Psoas muscle (tissue), 8 donors: ENCODE results near the gene SMC2. TPM values are rescaled to one million over a fixed set of nuclear protein-coding genes. Genes with fewer than 3 reads are reported as not detected.

Source experiments
- ATAC-seq, 4 donors: fragments of 200-7000 bp; cut with Tn5 transposase; one replicate each; pipeline ENCODE4 v1.9.1; 2020; ENCODE audit warnings: moderate library complexity in 3 of 4, mild to moderate bottlenecking in 2 of 4
- DNase-seq, 2 donors: peaks; one replicate each; pipeline ENCODE4 v3.0.0-alpha.2; 2020
- H3K27ac ChIP-seq: fragments of 200-600 bp; one replicate; pipeline ENCODE4 v1.8.0; 2022
- H3K27me3 ChIP-seq, 3 donors: fragments of 200-600 bp in 1 of 3; one replicate each; pipeline versions ENCODE4 v1.6.1 to v1.8.0; 2013 to 2022; ENCODE audit warnings: low read length in 2 of 3, mild to moderate bottlenecking in 2 of 3, moderate library complexity in 1 of 3; ENCODE audit not compliant: insufficient read depth in 3 of 3
- H3K36me3 ChIP-seq, 2 donors: fragments of 200-600 bp in 1 of 2; one replicate each; pipeline versions ENCODE4 v1.6.1 to v1.8.0; 2013 to 2022; ENCODE audit warnings: low read depth in 1 of 2, mild to moderate bottlenecking in 1 of 2, moderate library complexity in 1 of 2; ENCODE audit not compliant: insufficient read depth in 1 of 2
- H3K4me1 ChIP-seq: fragments of 200-600 bp; one replicate; pipeline ENCODE4 v1.8.0; 2022
- H3K4me3 ChIP-seq: fragments of 200-600 bp; one replicate; pipeline ENCODE4 v1.8.0; 2022; ENCODE audit warnings: mild to moderate bottlenecking
- H3K9me3 ChIP-seq: fragments of 200-600 bp; one replicate; pipeline ENCODE4 v1.8.0; 2022
- WGBS, 3 donors: extraction: QIAGEN DNeasy Blood & Tissue Kit; methylation state at CpG; one replicate each; pipeline versions ENCODE4 v1.1.6 to v1.1.7; 2013; 5-methylcytosine and 5-hydroxymethylcytosine counted together
- intact Hi-C, 2 donors: fragments of 100-400 bp; cut with DNase I; formaldehyde crosslinking; loops; one replicate each; pipeline versions ENCODE4 v1.11.0 to v1.14.2; 2022
- polyA plus RNA-seq, 3 donors: library from polyadenylated mRNA; stranded (reverse); fragments of 200-250 nt; gene quantifications; one replicate each; pipeline ENCODE4 v1.2.3, GENCODE V29; 2013
- total RNA-seq, 4 donors: library from RNA; stranded (reverse); fragmentation: NEBNext Ultra II Directional in 2 of 4; extraction: Animal tissue kit (Norgen Biotek cat#: 25700) in 2 of 4; gene quantifications; one replicate each; pipeline versions ENCODE4 v1.2.1 to v1.2.4, GENCODE V29; 2021 to 2023
- TF ChIP-seq, protein P1 (sequence below): fragments of 200-600 bp; IDR thresholded peaks from one replicate; pipeline ENCODE4 v1.8.0; 2022; ENCODE audit warnings: antibody characterized with exemption
- donor health status: healthy with polysubstance abuse.
- donor health status: DM: no; HTN: no; CAD: no; lungs with moderate emphysema.
- donor health status: Bipolar disorder and iron deficiency.
- donor health status: healthy.
- donor health status: DM: yes; HTN: yes; CAD: no.
- donor health status: DM: no; HTN: no; CAD: no.
- donor health status: DM: no; HTN: no; CAD: no.
- donor health status: DM: yes; HTN: yes; CAD: no.

SMC2 gene
- total and polyA plus RNA-seq, 7 donors = 1.6 to 6.3 (median 3.2) TPM

GRCh38 chr9:104104360-104104759 lies 10.3 kb downstream of the SMC2 start:
- WGBS, 3 donors = 0 to 24% (median 0%) methylated on average over 1 of the region's 1 CpG
- Histone ChIP-seq H3K27ac (no peak overlapping the region), H3K4me1 (no peaks in the 10 kb centered on the region), H3K4me3 (no peak overlapping the region), H3K9me3 (no peaks in the 10 kb centered on the region), H3K36me3 (peaks cover 3 to 78% of the 10 kb centered on the region in 2 donors), H3K27me3 (no peaks in the 10 kb centered on the region)
- ATAC-seq (no peak), DNase-seq (no peak)
- intact Hi-C loops = no loop called here
- TF ChIP-seq, protein P1, sequence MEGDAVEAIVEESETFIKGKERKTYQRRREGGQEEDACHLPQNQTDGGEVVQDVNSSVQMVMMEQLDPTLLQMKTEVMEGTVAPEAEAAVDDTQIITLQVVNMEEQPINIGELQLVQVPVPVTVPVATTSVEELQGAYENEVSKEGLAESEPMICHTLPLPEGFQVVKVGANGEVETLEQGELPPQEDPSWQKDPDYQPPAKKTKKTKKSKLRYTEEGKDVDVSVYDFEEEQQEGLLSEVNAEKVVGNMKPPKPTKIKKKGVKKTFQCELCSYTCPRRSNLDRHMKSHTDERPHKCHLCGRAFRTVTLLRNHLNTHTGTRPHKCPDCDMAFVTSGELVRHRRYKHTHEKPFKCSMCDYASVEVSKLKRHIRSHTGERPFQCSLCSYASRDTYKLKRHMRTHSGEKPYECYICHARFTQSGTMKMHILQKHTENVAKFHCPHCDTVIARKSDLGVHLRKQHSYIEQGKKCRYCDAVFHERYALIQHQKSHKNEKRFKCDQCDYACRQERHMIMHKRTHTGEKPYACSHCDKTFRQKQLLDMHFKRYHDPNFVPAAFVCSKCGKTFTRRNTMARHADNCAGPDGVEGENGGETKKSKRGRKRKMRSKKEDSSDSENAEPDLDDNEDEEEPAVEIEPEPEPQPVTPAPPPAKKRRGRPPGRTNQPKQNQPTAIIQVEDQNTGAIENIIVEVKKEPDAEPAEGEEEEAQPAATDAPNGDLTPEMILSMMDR = no peak

- ATAC-seq (no peak), DNase-seq (no peak)
- no peak overlapping the region for H3K4me3 ChIP-seq
- TF ChIP-seq, protein P1 = no peak
- no peaks in the 10 kb centered on the region for H3K4me1 ChIP-seq
- H3K36me3 ChIP-seq = peaks cover 3 to 60% of the 10 kb centered on the region in 2 donors
- WGBS, 3 donors = 95 to 99% (median 97%) methylated on average over 5 of the region's 5 CpGs
- H3K9me3 ChIP-seq = no peaks in the 10 kb centered on the region
- intact Hi-C loops = no loop called here
- H3K27me3 ChIP-seq = no peaks in the 10 kb centered on the region
- H3K27ac ChIP-seq = no peak overlapping the region
These were observed 13.7 kb downstream of the SMC2 start for GRCh38 chr9:104107799-104108198.

- Histone ChIP-seq H3K9me3 (no peaks in the 10 kb centered on the region), H3K36me3 (peaks cover 2 to 57% of the 10 kb centered on the region in 2 donors), H3K27me3 (no peaks in the 10 kb centered on the region), H3K4me3 (no peak overlapping the region), H3K27ac (no peak overlapping the region), H3K4me1 (no peaks in the 10 kb centered on the region)
- intact Hi-C loops = no loop called here
- WGBS, 3 donors = 96 to 98% (median 97%) methylated on average over 4 of the region's 4 CpGs
- ATAC-seq (no peak), DNase-seq (no peak)
- TF ChIP-seq, protein P1 = no peak
These were observed 14.2 kb downstream of the SMC2 start for GRCh38 chr9:104108315-104108714.

DNA sequence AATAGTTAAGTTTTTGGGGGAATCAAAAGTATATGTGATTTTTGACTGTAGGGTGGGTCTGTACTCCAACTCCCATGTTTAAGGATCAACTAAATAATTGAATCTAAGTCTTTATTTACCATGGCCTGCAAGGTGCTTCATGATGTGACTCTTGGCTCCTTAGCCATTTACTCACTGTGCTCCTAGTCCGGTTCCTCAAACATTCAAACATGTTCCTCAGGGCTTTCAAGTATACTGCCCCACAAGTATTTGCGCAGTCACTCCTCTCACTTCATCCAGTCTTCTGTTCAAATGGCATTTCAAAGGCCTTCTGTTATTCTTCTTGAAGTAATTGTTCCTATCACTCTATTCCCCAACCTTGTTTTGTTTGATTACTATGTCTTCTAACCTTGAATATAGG lies 16.4 kb downstream of the SMC2 start:
- TF ChIP-seq, protein P1 = no peak
- 97 to 98% (median 98%) methylated on average over 2 of the region's 2 CpGs for WGBS, 3 donors
- Histone ChIP-seq H3K4me1 (no peaks in the 10 kb centered on the region), H3K4me3 (no peak overlapping the region), H3K9me3 (no peaks in the 10 kb centered on the region), H3K27ac (no peak overlapping the region), H3K27me3 (no peaks in the 10 kb centered on the region), H3K36me3 (peaks cover 0 to 55% of the 10 kb centered on the region in 2 donors)
- DNase-seq (no peak), ATAC-seq (no peak)
- intact Hi-C loops = no loop called here

- Histone ChIP-seq H3K4me1 (no peaks in the 10 kb centered on the region), H3K9me3 (no peaks in the 10 kb centered on the region), H3K36me3 (peaks cover 3 to 71% of the 10 kb centered on the region in 2 donors), H3K4me3 (no peak overlapping the region), H3K27me3 (no peaks in the 10 kb centered on the region), H3K27ac (no peak overlapping the region)
- 42 to 58% (median 43%) methylated on average over 6 of the region's 6 CpGs for WGBS, 3 donors
- intact Hi-C loops = no loop called here
- ATAC-seq = no peak
- TF ChIP-seq, protein P1 = no peak
- DNase-seq = no peak
These were observed 24.8 kb downstream of the SMC2 start for GRCh38 chr9:104118916-104119315.
